ENCODE data around the gene RPN2.

DNA sequence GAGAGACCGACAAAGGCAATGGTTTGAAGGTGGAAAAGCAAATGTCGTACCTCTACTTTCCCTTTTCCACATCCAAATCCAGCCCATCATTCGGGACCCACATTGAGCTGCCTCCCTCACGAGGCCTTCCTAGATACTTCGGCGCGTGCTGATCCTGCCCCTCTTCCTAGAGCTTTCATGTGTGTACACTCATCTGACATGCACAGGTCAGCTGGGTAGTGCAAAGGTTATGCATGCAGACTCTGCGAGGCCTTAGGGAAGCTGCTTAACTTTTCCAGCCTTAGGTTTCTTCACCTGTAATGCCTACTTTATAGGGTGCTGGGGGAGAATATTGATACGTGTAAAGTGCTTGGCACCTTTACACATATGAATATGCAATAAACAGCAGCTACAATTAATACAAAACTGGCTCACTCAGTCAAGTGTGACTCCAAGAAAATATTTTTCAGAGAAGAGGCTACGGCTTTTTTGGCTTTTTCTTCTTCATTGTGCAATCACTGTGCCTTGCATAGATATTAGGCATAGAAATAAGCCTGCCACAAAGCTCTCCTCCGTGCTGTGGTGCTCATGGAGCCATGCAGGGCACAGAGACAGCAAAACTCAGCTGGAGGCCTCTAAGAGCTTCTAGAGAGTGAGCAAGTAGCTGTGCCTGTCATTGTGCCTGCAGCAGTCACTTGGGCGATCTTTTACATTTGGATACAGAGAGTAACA lies 106.7 kb downstream of the RPN2 start:
- TF ChIP-seq, protein P1, sequence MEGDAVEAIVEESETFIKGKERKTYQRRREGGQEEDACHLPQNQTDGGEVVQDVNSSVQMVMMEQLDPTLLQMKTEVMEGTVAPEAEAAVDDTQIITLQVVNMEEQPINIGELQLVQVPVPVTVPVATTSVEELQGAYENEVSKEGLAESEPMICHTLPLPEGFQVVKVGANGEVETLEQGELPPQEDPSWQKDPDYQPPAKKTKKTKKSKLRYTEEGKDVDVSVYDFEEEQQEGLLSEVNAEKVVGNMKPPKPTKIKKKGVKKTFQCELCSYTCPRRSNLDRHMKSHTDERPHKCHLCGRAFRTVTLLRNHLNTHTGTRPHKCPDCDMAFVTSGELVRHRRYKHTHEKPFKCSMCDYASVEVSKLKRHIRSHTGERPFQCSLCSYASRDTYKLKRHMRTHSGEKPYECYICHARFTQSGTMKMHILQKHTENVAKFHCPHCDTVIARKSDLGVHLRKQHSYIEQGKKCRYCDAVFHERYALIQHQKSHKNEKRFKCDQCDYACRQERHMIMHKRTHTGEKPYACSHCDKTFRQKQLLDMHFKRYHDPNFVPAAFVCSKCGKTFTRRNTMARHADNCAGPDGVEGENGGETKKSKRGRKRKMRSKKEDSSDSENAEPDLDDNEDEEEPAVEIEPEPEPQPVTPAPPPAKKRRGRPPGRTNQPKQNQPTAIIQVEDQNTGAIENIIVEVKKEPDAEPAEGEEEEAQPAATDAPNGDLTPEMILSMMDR (IDR thresholded peaks at IDR 0.05) = no peak
- no peak for TF ChIP-seq POLR2AphosphoS5 (IDR thresholded peaks at IDR 0.05)
